Gastroesophageal sphincter (tissue), 4 donors: ENCODE results near the gene CDCA7L. TPM values are rescaled to one million over a fixed set of nuclear protein-coding genes. Genes with fewer than 3 reads are reported as not detected.
"Not testable (repeated sequence)": the region's sequence is repeated elsewhere in the genome, so short reads cannot be mapped to it uniquely, and the experiment has no call there.

Source experiments
- ATAC-seq: fragments of 150-250 bp; one replicate; pipeline ENCODE4 v1.9.1; 2016; ENCODE audit warnings: mild to moderate bottlenecking, moderate library complexity
- H3K27ac ChIP-seq, 4 donors: fragments of 200-600 bp; sonication (generic) in 3 of 4; 1 replicate in 3 of 4; 2 replicates in 1 of 4; pipeline ENCODE4 v1.5.1; 2016 to 2019
- H3K27me3 ChIP-seq: fragments of 200-600 bp; sonication (generic); one replicate; pipeline ENCODE4 v1.5.1; 2019
- H3K36me3 ChIP-seq, 2 donors: fragments of 200-600 bp; sonication (generic); one replicate each; pipeline ENCODE4 v1.5.1; 2019; ENCODE audit warnings: control low read depth in 1 of 2
- H3K4me1 ChIP-seq, 3 donors: fragments of 200-600 bp; sonication (generic); 1 replicate in 2 of 3; 2 replicates in 1 of 3; pipeline ENCODE4 v1.5.1; 2016 to 2019; ENCODE audit warnings: control low read depth in 2 of 3
- H3K4me3 ChIP-seq, 2 donors: fragments of 200-600 bp; sonication (generic); one replicate each; pipeline ENCODE4 v1.5.1; 2019; ENCODE audit warnings: mild to moderate bottlenecking in 1 of 2, moderate library complexity in 1 of 2
- H3K9me3 ChIP-seq, 3 donors: fragments of 200-600 bp; sonication (generic); one replicate each; pipeline ENCODE4 v1.5.1; 2017 to 2019; ENCODE audit warnings: control low read depth in 2 of 3
- EP300 ChIP-seq: sonication (generic); formaldehyde crosslinking; IDR thresholded peaks from one replicate; pipeline ENCODE4 v1.6.1; 2017; ENCODE audit warnings: antibody characterized with exemption, mild to moderate bottlenecking
- POLR2A ChIP-seq, 2 donors: fragments of 450-650 bp; IDR thresholded peaks; one replicate each; pipeline ENCODE4 v1.6.1; 2017; ENCODE audit warnings: antibody characterized with exemption in 2 of 2, mild to moderate bottlenecking in 2 of 2, moderate library complexity in 1 of 2
- POLR2AphosphoS5 ChIP-seq: sonication (generic); formaldehyde crosslinking; IDR thresholded peaks from one replicate; pipeline ENCODE4 v1.6.1; 2017; ENCODE audit warnings: antibody characterized with exemption
- WGBS, 2 donors: methylation state at CpG; one replicate each; pipeline ENCODE4 v1.1.5; 2018; ENCODE audit warnings: low coverage in 1 of 2; 5-methylcytosine and 5-hydroxymethylcytosine counted together
- total RNA-seq, 4 donors: library from RNA; depleted of rRNA; stranded (reverse); fragments of >200 nt; gene quantifications; one replicate each; pipeline ENCODE4 v1.1.0, GENCODE V29; 2016
- TF ChIP-seq, protein P1 (sequence below), 4 experiments: fragments of 200-600 bp in 2 of 4; fragments of 450-650 bp in 2 of 4; sonication (generic) in 1 of 4; IDR thresholded peaks; one replicate each; pipeline ENCODE4 v1.5.1; 2017 to 2019; ENCODE audit warnings: antibody characterized with exemption in 4 of 4, mild to moderate bottlenecking in 2 of 4, moderate library complexity in 2 of 4

Gene CDCA7L
- total RNA-seq, 4 donors from 2014 or later = 19.6 to 47.7 (median 30.3) TPM

DNA sequence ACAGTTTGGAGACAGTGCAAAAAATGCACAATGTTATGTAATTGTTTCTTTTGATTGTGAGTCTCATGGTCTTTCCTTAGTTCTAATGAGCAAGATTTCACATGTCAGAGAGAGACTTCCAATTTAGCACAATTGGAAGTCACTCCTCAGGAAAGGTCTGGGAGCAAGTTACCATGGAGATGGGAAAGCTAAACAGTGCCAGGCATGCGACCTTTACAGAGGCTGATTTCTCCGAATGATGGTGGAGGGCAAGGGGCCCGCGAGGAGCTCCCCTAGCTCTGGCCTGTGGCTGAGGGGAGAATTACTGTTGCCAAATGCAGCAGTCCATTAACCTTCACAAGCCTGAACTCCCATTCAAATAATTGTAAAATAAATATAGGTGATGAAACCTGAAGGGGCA is 59.3 kb downstream of the CDCA7L start:
- TF ChIP-seq, protein P1, sequence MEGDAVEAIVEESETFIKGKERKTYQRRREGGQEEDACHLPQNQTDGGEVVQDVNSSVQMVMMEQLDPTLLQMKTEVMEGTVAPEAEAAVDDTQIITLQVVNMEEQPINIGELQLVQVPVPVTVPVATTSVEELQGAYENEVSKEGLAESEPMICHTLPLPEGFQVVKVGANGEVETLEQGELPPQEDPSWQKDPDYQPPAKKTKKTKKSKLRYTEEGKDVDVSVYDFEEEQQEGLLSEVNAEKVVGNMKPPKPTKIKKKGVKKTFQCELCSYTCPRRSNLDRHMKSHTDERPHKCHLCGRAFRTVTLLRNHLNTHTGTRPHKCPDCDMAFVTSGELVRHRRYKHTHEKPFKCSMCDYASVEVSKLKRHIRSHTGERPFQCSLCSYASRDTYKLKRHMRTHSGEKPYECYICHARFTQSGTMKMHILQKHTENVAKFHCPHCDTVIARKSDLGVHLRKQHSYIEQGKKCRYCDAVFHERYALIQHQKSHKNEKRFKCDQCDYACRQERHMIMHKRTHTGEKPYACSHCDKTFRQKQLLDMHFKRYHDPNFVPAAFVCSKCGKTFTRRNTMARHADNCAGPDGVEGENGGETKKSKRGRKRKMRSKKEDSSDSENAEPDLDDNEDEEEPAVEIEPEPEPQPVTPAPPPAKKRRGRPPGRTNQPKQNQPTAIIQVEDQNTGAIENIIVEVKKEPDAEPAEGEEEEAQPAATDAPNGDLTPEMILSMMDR (IDR thresholded peaks at IDR 0.05) = no peak
- TF ChIP-seq EP300 (no peak), POLR2A (IDR thresholded peaks at IDR 0.05) (no peak), POLR2AphosphoS5 (no peak)
- Histone ChIP-seq H3K4me1 (no peaks in the 10 kb centered on the region), H3K9me3 (no peaks in the 10 kb centered on the region), H3K36me3 (no peaks in the 10 kb centered on the region), H3K27ac (no peak overlapping the region), H3K27me3 (no peaks in the 10 kb centered on the region), H3K4me3 (no peak overlapping the region)
- WGBS, 2 donors = 30 to 56% methylated on average over 4 of the region's 4 CpGs
- ATAC-seq = no peak

DNA sequence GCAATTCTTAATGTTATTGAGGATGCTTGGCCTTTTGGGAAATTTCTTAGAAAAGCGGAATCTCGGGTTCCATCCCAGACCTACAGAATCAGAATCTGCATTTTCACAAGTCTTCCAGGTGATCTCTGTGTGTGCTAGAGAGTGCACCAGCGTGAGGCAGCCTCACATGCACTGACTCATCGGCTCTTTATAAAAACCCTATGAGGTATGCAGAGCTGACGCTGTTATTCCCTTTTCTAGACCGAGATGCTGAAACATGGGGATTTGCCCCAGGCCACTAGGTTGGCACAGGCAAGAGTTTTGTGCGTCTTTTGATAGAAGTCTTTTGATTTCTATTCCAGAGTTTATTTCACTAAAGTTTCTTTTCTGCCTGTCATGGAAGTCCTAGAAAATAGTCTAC is 61.2 kb downstream of the CDCA7L start:
- no peak overlapping the region for H3K4me3 ChIP-seq
- no peaks in the 10 kb centered on the region for H3K4me1 ChIP-seq
- 95 to 100% methylated on average over 3 to 7 of the region's 7 CpGs for WGBS, 2 donors
- H3K27ac ChIP-seq = no peak overlapping the region
- no peak for TF ChIP-seq POLR2A (IDR thresholded peaks at IDR 0.05)
- TF ChIP-seq POLR2AphosphoS5 = no peak
- TF ChIP-seq EP300 = no peak
- TF ChIP-seq, protein P1 (IDR thresholded peaks at IDR 0.05) = no peak
- H3K36me3 ChIP-seq = no peaks in the 10 kb centered on the region
- no peaks in the 10 kb centered on the region for H3K9me3 ChIP-seq
- no peaks in the 10 kb centered on the region for H3K27me3 ChIP-seq
- ATAC-seq = no peak

DNA sequence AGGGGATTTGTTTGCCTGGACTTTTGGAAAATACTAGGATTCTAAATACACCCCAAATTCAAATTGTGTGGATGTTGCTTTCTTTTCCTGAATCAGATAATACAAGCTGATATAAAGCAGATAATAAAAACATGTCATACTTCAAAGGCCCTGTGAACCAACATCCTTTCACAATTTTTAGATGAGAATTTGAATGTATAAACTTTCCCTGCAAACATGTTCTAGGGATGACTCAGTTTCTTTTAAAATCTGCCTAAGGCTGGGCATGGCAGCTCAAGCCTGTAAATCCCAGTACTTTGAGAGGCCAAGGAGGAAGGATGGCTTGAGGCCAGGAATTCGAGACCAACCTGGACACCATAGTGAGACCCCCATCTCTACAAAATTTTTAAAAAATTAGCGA is 62.2 kb downstream of the CDCA7L start:
- H3K36me3 ChIP-seq, H3K27ac ChIP-seq, H3K4me1 ChIP-seq, H3K27me3 ChIP-seq, H3K4me3 ChIP-seq, ATAC-seq, H3K9me3 ChIP-seq: not testable (repeated sequence)
- WGBS, 2 donors = 88% methylated on average over 1 of the region's 2 CpGs; no CpG with 5 or more reads in 1 of the 2 donors

DNA sequence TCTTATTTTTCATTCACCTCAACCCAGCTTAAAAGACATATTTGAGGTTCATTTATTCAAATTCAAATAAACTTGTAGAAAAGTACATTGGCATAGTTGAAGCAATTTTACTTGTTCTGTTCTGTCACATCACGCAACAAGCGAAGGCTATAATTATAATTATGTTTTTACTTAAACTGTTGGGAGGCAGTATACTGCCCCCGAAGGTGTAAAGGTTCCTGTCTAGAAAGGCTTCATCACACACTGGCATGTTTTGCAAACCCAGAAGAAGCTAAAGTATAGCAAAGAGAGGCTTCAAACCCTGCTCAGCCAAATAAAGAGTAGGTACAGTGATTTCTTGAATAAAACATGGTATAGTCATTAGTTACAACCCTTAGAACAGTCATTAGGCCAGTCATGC is 62.6 kb downstream of the CDCA7L start:
- no peaks in the 10 kb centered on the region for H3K4me1 ChIP-seq
- 85 to 100% methylated on average over 1 to 3 of the region's 3 CpGs for WGBS, 2 donors
- TF ChIP-seq, protein P1 (IDR thresholded peaks at IDR 0.05) = no peak
- TF ChIP-seq POLR2AphosphoS5 (no peak), POLR2A (IDR thresholded peaks at IDR 0.05) (no peak), EP300 (no peak)
- no peaks in the 10 kb centered on the region for H3K27me3 ChIP-seq
- H3K9me3 ChIP-seq = no peaks in the 10 kb centered on the region
- ATAC-seq = no peak
- H3K27ac ChIP-seq = no peak overlapping the region
- H3K4me3 ChIP-seq = no peak overlapping the region
- H3K36me3 ChIP-seq = no peaks in the 10 kb centered on the region

DNA sequence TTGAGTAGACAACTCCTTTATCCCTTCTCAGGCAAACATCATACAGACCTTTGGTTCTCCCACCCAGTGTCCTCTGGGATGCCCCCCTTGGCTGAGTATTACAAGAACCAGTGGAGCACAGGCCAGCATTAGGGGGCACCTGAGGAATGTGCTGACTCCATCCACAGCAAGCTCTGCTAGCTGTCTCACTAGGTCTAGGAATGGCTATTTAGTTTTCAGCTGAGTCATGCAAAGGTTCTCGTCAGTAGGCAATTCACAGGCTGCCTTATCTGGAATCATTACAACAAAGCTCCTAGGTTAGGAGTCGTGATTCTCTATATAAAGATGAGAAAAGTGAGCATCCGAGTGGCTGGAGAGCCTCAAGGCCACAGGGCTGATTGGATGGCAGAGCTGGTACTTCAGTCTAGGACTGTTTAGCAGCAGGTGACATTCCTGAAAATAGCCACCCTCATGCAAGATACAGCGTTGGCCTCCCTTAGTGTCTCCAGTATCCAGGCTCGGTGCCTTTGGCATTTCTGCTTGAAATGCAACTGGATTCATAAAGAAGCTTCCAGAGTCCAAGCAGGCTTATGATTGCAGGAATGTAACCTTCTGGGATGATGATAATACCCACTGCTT is 75.8 kb downstream of the CDCA7L start:
- TF ChIP-seq POLR2AphosphoS5 = no peak
- TF ChIP-seq, protein P1 (IDR thresholded peaks at IDR 0.05) = no peak
- TF ChIP-seq POLR2A (IDR thresholded peaks at IDR 0.05) = no peak
- TF ChIP-seq EP300 = no peak
- no peaks in the 10 kb centered on the region for H3K27me3 ChIP-seq
- H3K27ac ChIP-seq = no peak overlapping the region
- no peaks in the 10 kb centered on the region for H3K4me1 ChIP-seq
- no peak overlapping the region for H3K4me3 ChIP-seq
- H3K36me3 ChIP-seq = peaks cover 0 to 22% of the 10 kb centered on the region in 2 donors
- WGBS, 2 donors = 49 to 53% methylated on average over 2 of the region's 5 CpGs
- no peaks in the 10 kb centered on the region for H3K9me3 ChIP-seq
- no peak for ATAC-seq
